Fibroblast of pulmonary artery (primary cell): ENCODE data around the gene CACNA1E.

Experiments
- DNase-seq: peaks from one replicate; pipeline ENCODE4 v3.0.0-alpha.2; 2010; ENCODE audit warnings: low read depth
- H3K4me3 ChIP-seq: replicated peaks from 2 replicates; pipeline ENCODE4 v1.5.1; 2011; ENCODE audit warnings: low read depth, mild to moderate bottlenecking, control low read depth, low read length, moderate library complexity
- TF ChIP-seq, protein P1 (sequence below): IDR thresholded peaks from 2 replicates; pipeline ENCODE4 v1.5.1; 2011; ENCODE audit warnings: mild to moderate bottlenecking, control low read depth, low read length, inconsistent platforms; ENCODE audit errors: missing control alignments

CACNA1E gene

DNA sequence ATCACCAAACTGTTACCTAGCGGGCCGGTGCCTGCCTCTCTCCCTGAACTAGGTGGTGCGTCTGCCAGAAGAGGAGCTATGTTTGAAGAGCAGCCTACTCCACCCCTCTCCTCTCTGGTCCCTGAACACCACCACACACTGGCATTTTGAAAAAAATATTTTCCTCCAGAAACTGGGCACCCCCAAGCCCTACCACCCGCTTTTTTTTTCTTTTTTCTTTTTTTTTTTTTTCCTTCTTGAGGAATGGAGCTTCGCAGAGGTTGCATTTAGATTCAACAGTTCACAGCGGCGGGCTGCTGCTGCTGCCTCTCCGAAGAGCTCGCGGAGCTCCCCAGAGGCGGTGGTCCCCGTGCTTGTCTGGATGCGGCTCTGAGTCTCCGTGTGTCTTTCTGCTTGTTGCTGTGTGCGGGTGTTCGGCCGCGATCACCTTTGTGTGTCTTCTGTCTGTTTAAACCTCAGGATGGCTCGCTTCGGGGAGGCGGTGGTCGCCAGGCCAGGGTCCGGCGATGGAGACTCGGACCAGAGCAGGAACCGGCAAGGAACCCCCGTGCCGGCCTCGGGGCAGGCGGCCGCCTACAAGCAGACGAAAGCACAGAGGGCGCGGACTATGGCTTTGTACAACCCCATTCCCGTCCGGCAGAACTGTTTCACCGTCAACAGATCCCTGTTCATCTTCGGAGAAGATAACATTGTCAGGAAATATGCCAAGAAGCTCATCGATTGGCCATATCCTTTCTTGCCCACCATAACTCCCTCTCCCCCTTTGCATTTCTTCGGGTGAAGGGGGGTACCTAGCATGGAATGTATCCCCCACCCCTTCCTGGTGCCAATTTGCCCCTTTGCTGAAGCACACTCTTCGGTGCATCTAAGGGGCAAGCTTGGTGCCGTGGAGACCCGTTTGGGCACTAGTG lies at the start of gene CACNA1E:
TSS of gene CACNA1E (plus strand) at position 233 of the 911 bp plus-strand sequence. CDS start at position 461, 228 bp downstream.
- no peak for DNase-seq
- TF ChIP-seq, protein P1, sequence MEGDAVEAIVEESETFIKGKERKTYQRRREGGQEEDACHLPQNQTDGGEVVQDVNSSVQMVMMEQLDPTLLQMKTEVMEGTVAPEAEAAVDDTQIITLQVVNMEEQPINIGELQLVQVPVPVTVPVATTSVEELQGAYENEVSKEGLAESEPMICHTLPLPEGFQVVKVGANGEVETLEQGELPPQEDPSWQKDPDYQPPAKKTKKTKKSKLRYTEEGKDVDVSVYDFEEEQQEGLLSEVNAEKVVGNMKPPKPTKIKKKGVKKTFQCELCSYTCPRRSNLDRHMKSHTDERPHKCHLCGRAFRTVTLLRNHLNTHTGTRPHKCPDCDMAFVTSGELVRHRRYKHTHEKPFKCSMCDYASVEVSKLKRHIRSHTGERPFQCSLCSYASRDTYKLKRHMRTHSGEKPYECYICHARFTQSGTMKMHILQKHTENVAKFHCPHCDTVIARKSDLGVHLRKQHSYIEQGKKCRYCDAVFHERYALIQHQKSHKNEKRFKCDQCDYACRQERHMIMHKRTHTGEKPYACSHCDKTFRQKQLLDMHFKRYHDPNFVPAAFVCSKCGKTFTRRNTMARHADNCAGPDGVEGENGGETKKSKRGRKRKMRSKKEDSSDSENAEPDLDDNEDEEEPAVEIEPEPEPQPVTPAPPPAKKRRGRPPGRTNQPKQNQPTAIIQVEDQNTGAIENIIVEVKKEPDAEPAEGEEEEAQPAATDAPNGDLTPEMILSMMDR: no peak
- H3K4me3 ChIP-seq: no peak within 1 kb of the TSS

DNA sequence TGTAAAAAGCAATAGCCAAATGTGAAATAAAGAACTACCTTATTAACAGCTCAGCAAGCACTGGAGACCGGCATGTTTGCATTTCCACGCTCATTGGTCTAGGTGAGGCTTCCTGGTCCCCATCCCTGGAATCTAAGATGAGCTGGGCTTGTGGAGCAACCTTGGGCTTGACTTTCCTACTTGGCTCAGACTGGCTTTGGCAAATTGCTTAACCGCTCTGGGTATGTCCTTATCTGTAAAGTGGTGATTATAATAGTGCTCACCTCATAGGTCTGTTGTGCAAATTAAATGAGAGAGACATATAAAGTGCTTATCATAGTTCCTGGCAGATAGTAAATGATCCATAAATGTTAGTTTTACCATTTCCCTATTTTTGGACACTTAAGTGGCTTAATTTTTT lies 49.4 kb upstream of the CACNA1E start:
- no peak for DNase-seq
- TF ChIP-seq, protein P1: no peak
- no peak overlapping the region for H3K4me3 ChIP-seq

DNA sequence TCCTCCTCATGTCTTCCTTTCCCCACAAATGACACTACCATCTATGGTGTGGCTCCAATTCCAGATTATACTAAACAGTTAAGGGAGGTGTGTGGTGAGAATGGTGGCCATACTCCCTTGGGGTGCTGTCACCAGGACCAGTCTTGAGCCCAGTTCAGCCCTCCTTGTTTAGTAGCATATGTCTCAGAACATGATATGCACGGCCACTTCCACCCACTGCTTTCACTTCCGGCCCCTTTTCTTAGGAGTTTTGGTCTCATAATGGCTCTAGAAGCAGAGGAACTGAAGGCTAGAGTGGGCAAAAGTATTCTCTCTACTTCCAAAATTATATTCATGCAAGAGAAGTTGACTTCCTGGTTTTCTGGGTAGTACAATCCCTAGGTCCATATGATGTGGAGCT lies 45.3 kb upstream of the CACNA1E start:
- no peak for DNase-seq
- TF ChIP-seq, protein P1: no peak
- H3K4me3 ChIP-seq: no peak overlapping the region

DNA sequence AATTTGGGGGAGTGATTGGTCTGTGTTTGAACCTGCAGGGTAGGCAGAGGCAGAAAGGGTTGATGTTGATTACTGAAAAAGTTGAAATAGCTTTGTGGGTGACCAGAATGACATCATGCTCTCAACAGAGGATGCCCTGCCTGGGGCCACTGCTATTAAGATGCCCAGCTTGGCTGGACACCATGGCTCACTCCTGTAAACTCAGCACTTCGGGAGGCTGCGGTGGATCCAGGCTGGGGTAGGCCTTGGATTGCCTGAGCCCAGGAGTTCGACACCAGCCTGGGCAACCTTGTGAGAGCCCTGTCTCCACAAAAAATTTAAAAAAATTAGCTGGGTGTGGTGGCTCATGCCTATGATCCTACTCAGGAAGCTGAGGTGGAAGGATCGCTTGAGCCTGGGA lies 42.8 kb upstream of the CACNA1E start:
- H3K4me3 ChIP-seq: no peak overlapping the region
- TF ChIP-seq, protein P1: no peak
- no peak for DNase-seq

DNA sequence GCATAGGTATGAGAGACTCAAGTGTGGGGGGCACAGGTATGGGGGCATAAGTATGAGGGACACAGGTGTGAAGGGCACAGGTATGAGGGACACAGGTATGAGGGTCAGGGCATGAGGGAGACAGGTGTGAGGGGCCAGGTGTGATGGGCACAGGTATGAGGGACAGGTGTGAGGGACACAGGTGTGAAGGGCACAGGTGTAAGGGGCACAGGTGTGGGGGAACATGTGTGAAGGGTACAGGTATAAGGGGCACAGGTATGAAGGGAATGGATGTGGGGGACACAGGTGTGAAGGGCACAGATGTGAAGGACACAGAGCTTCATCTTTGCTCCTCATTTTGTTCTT lies 41.2 kb upstream of the CACNA1E start:
- no peak overlapping the region for H3K4me3 ChIP-seq
- TF ChIP-seq, protein P1: no peak
- no peak for DNase-seq

DNA sequence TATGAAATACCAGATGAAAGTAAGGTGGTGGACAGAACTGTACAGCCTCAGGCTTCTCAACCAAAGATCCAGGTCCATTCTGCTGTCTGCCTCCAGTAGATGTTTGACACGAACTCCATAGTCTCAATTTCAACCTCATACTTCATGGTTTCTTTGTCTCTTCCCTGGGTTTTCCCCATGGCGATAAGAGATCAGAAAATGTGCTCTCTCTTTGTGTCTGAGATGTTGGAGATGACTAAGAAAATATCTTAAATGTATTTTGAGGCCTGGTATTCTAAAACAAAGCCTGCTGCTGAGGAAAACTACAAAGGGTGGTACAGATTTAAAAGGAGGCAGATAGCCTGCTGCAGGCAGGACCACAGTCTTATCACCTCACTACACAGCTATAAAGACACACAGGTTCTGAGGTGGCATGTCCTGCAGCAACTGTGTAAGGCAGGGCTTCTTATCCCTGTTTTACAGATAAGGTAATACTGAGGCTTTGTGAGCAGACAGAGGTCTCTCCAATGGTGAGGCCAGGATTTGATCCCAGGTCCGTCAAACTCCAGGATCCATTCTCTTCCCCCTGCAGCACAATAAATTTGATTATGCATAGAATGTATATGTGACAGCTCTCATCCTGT lies 40.0 kb upstream of the CACNA1E start:
- no peak overlapping the region for H3K4me3 ChIP-seq
- DNase-seq: no peak
- TF ChIP-seq, protein P1: no peak

DNA sequence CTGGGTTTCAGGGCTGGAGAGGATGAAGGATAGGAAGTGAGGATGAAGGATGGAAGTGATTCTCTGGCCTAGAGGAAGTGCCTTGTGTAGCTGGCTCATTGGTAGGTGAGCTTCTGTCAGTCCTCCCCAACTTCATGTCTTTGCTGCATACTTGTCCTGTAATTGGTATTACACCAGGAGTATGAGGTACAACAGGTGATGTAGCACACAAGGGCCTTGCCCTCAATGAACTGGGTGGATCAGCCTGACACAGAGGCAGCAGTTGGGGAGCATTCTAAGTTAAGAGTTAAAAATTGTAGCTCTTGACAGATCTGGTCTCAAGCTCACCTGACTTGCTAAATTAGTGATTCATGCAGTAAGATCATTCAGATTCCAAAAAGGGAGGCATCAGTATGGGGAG lies 37.9 kb upstream of the CACNA1E start:
- TF ChIP-seq, protein P1: no peak
- DNase-seq: no peak
- no peak overlapping the region for H3K4me3 ChIP-seq
